Measurements from ENCODE around the gene FBXO7.

DNA sequence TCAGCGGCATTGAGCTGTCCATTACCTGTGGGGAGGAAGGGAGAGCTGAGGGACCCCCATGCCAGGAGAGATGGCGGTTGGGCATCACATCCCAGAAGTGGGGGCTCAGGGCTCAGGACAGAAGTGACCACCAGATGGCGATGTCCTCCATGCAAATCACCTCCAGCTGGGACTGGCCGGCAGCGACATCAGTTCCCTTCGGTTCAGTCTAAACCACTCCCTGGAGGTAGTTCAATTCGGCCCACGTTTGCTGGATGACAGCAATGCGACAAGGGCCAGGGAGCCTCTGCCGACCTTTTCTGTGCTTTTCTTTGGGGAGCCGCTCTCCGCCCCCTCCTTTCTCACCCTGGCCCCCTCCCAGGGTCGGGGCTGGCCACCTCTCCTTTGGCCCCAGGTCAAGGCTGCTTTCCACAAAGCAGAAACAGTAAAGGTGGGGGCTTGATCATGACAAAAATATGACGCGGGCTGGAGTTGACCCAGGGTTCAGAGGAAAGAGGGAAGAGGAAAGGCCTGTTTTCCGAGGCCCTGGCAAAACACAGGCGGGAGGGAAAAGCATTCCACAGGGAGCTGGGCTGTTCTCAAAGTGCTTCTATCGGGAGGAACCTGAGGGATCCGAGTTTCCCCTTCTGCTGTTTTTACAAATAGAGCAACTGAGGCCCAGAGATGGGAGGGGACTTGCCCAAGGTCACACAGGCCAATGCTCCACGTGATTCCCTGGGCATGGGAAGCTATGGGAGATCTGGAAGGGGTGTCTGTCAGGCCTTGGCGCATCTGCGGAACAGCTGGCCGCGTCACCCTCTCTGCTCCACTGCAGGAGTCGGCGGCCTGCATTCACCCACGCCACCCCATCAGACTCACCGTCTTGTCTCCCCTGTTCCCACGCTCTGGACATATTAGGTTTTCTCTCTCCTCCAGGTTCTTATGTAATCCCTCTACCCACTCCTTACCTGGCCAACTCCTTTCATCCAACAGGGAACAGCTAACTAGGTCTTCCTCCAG lies 54.7 kb downstream of the FBXO7 start:
- TF ChIP-seq, protein P1, sequence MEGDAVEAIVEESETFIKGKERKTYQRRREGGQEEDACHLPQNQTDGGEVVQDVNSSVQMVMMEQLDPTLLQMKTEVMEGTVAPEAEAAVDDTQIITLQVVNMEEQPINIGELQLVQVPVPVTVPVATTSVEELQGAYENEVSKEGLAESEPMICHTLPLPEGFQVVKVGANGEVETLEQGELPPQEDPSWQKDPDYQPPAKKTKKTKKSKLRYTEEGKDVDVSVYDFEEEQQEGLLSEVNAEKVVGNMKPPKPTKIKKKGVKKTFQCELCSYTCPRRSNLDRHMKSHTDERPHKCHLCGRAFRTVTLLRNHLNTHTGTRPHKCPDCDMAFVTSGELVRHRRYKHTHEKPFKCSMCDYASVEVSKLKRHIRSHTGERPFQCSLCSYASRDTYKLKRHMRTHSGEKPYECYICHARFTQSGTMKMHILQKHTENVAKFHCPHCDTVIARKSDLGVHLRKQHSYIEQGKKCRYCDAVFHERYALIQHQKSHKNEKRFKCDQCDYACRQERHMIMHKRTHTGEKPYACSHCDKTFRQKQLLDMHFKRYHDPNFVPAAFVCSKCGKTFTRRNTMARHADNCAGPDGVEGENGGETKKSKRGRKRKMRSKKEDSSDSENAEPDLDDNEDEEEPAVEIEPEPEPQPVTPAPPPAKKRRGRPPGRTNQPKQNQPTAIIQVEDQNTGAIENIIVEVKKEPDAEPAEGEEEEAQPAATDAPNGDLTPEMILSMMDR (IDR thresholded peaks at IDR 0.05; ENCODE audit: low read depth, low read length) = peak; percentile 78
- TF ChIP-seq EZH2phosphoT487 (IDR thresholded peaks at IDR 0.05; ENCODE audit: low read depth) = no peak

All from OCI-LY3 (cell line).